ENCODE results near the gene PER3. TPM values are rescaled to one million over a fixed set of nuclear protein-coding genes. Genes with fewer than 3 reads are reported as not detected.

Gene PER3
- total RNA-seq, 2 donors from 2014 or later = 1.6 to 3.7 TPM

GRCh38 chr1:7827126-7827955, 43.2 kb downstream of the PER3 start:
- Mint-ChIP-seq H3K9me3 (no peaks in the 10 kb centered on the region), H3K4me1 (ENCODE audit: low read depth in 2 of 2) (peaks cover 0 to 5% of the 10 kb centered on the region in 2 donors), H3K36me3 (peaks cover 4% of the 10 kb centered on the region), H3K27ac (peak overlapping the region; percentile 61 to 88), H3K4me3 (peak overlapping the region; percentile 71), H3K27me3 (no peaks in the 10 kb centered on the region)
- ATAC-seq = peak; percentile 20 to 81
- peak; percentile 59 for DNase-seq (ENCODE audit: low spot score)

DNA sequence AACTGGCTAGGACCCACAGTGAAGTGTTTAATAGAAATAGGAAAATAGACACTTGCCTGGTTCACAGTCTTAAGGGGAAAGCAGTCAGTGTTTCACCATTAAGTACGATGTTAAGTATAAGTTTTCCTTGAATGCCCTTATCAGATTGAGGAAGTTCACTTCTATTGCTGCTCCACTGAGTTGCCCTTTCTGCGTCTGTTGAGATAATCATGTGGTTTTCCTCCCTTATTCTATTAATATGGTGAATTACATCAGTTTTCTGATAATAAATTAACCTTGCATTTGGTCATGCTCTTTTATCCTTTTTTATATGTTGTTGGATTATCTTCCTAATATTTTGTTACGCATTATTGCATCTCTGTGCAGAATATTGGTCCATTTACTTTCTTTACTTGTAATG, 47.4 kb downstream of the PER3 start:
- ATAC-seq = no peak

GRCh38 chr1:7833035-7833434, 48.9 kb downstream of the PER3 start:
- Mint-ChIP-seq H3K4me1 (ENCODE audit: low read depth in 2 of 2) (peaks cover 0 to 5% of the 10 kb centered on the region in 2 donors), H3K27ac (no peak overlapping the region), H3K4me3 (no peak overlapping the region), H3K36me3 (peaks cover 7% of the 10 kb centered on the region), H3K27me3 (no peaks in the 10 kb centered on the region), H3K9me3 (peaks cover 3% of the 10 kb centered on the region)
- DNase-seq (ENCODE audit: low spot score) = no peak
- no peak for ATAC-seq

More for the DNA sequence above, 47.4 kb downstream of the PER3 start:
- peaks cover 4% of the 10 kb centered on the region for H3K36me3 Mint-ChIP-seq
- H3K4me1 Mint-ChIP-seq (ENCODE audit: low read depth in 2 of 2) = peaks cover 0 to 5% of the 10 kb centered on the region in 2 donors
- no peaks in the 10 kb centered on the region for H3K9me3 Mint-ChIP-seq
- no peaks in the 10 kb centered on the region for H3K27me3 Mint-ChIP-seq
- DNase-seq (ENCODE audit: low spot score) = no peak
- no peak overlapping the region for H3K27ac Mint-ChIP-seq
- no peak overlapping the region for H3K4me3 Mint-ChIP-seq

DNA sequence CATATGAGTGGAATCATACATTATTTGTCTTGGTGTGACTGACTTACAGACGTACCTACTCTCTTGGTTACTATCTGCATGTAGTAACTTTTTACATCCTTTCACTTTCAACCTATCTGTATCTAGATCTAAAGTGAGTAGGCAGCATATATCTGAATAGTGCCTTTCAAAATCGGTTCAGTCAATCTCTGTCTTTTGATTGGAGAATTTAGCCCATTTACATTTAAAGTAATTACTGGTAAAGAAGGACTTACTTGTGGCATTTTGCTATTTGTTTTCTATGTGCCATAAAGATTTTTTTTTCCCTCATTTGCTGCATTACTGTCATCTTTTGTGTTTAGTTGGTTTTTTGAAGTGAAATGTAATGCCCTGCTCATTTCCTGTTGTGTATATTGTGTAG, 54.6 kb downstream of the PER3 start:
- peaks cover 9% of the 10 kb centered on the region for H3K9me3 Mint-ChIP-seq
- H3K4me3 Mint-ChIP-seq = no peak overlapping the region
- peaks cover 18 to 22% of the 10 kb centered on the region in 2 donors for H3K4me1 Mint-ChIP-seq (ENCODE audit: low read depth in 2 of 2)
- no peak overlapping the region for H3K27ac Mint-ChIP-seq
- DNase-seq (ENCODE audit: low spot score) (no peak), ATAC-seq (no peak)
- H3K36me3 Mint-ChIP-seq = peaks cover 24% of the 10 kb centered on the region
- H3K27me3 Mint-ChIP-seq = no peaks in the 10 kb centered on the region

DNA sequence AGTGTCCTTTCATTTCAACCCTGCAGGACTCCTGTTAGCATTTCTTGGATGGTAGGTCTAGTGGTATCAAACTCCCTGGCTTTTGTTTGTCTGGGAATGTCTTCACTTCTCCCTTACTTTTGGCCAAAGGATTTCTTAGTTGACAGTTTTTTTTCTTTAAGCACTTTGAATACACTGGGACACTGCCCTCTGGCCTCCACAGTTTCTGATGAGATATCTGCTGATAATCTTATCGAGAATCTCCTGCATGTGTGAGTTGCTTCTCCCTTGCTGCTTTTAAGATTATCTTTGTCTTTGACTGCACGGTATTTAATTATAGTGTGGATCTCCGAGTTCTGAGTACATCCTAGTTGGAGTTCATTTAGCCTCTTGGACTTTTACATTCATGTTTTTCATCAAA, 55.4 kb downstream of the PER3 start:
- Mint-ChIP-seq H3K4me1 (ENCODE audit: low read depth in 2 of 2) (peaks cover 18 to 22% of the 10 kb centered on the region in 2 donors), H3K27ac (no peak overlapping the region), H3K36me3 (peaks cover 24% of the 10 kb centered on the region), H3K9me3 (peaks cover 9% of the 10 kb centered on the region), H3K4me3 (no peak overlapping the region), H3K27me3 (no peaks in the 10 kb centered on the region)
- DNase-seq (ENCODE audit: low spot score) (no peak), ATAC-seq (no peak)

- peak overlapping the region in 1 of 2 donors; percentile 78 for H3K27ac Mint-ChIP-seq
- H3K27me3 Mint-ChIP-seq = no peaks in the 10 kb centered on the region
- peak overlapping the region; percentile 20 for H3K4me3 Mint-ChIP-seq
- H3K36me3 Mint-ChIP-seq = peaks cover 21% of the 10 kb centered on the region
- DNase-seq (ENCODE audit: low spot score) (peak; percentile 74), ATAC-seq (peak; percentile 85 to 90)
- H3K9me3 Mint-ChIP-seq = peaks cover 7% of the 10 kb centered on the region
- peaks cover 18 to 22% of the 10 kb centered on the region in 2 donors for H3K4me1 Mint-ChIP-seq (ENCODE audit: low read depth in 2 of 2)
These were observed 58.4 kb downstream of the PER3 start for GRCh38 chr1:7842517-7842916.

DNA sequence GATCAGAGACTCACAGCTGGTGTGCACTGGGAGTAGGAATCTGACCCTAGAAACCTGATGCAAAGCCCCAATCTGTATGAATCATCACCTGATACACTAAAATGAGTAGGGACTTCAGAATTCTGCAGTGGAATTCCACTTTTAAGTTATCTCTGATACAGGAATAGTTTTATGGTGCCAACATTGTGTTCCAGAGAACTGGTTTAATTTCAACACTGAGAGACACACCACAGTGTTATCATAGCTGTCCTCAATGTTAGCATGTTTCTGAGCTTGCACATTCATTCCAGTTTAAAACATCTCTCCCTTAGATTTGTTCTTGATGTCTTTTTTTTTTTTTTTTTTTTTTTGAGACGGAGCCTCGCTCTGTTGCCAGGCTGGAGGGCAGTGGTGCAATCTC, 61.7 kb downstream of the PER3 start:
- Mint-ChIP-seq H3K9me3 (no peaks in the 10 kb centered on the region), H3K4me3 (no peak overlapping the region)
- ATAC-seq = no peak

GRCh38 chr1:7846656-7847055, 62.6 kb downstream of the PER3 start:
- DNase-seq (ENCODE audit: low spot score) (no peak), ATAC-seq (no peak)
- Mint-ChIP-seq H3K4me3 (no peak overlapping the region), H3K9me3 (no peaks in the 10 kb centered on the region), H3K36me3 (no peaks in the 10 kb centered on the region), H3K27me3 (no peaks in the 10 kb centered on the region), H3K27ac (peak overlapping the region in 1 of 2 donors; percentile 47), H3K4me1 (ENCODE audit: low read depth in 2 of 2) (peaks cover 17 to 18% of the 10 kb centered on the region in 2 donors)

More for the DNA sequence above, 61.7 kb downstream of the PER3 start:
- Mint-ChIP-seq H3K36me3 (no peaks in the 10 kb centered on the region), H3K4me1 (ENCODE audit: low read depth in 2 of 2) (peaks cover 18 to 22% of the 10 kb centered on the region in 2 donors), H3K27ac (no peak overlapping the region), H3K27me3 (no peaks in the 10 kb centered on the region)
- DNase-seq (ENCODE audit: low spot score) = no peak

DNA sequence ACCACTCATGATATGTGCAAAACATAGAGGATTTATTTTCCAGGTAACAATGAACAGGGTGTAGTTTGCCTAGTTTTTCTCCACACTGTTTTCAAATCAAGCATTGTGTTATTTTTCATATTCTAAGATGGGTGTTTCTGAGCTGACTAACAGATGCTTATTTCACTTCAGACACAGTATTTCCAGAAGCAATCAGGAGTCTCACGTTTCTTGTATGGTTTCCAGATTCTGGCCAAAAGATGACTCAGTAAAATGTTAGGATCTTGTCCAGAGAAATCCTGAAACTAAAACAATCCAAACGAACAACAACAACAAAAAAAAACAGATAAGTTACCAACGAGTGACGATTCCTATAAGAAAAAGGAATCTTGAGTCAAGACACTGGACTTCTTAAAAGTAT, 63.5 kb downstream of the PER3 start:
- DNase-seq (ENCODE audit: low spot score) (no peak), ATAC-seq (no peak)
- Mint-ChIP-seq H3K27ac (no peak overlapping the region), H3K4me1 (ENCODE audit: low read depth in 2 of 2) (peaks cover 10 to 11% of the 10 kb centered on the region in 2 donors), H3K27me3 (no peaks in the 10 kb centered on the region), H3K4me3 (no peak overlapping the region), H3K9me3 (no peaks in the 10 kb centered on the region), H3K36me3 (no peaks in the 10 kb centered on the region)

GRCh38 chr1:7850786-7851185, 66.7 kb downstream of the PER3 start:
- Mint-ChIP-seq H3K27me3 (no peaks in the 10 kb centered on the region), H3K27ac (no peak overlapping the region), H3K4me1 (ENCODE audit: low read depth in 2 of 2) (peaks cover 0 to 3% of the 10 kb centered on the region in 2 donors), H3K36me3 (no peaks in the 10 kb centered on the region), H3K4me3 (no peak overlapping the region), H3K9me3 (no peaks in the 10 kb centered on the region)
- DNase-seq (ENCODE audit: low spot score) (no peak), ATAC-seq (no peak)

DNA sequence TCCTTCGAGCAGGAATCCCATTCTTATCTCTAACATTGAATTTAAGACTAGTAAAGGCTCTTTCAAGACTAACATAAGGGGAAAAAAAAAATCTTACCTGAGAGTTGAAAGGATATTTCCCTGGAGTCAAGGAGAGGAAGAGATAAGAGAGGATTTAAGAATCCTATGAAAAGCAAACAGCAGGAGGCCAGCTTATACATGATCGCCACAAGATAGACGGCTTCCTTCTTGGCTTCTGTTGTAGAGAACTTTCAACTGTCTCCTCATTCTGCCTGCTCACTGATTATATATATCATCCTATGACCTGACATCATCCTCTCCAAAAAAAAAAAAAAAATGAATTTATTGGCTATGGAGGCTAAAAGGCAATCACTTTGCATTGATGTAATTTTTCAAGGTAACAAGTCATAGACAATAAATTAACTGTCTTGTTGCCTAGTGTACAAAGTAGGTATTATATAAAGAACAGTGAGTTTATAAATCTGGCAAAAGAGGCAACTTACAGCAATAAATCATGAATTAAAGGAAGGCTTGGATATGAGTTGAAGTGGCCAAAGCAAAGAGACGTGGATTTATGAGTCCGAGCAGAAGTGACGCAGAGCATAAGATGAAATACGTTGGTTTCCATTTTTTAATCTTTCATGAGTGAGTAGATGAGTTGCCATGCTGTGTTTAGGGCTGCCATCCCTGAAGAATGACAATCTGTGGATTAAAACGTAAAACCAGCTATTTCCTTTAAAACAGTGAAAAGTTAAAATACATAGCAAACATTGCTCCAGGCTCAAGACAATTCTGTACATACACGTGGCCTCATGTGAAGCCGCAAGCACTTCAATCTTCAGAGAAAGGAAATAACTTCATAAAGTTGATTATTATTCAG, 69.0 kb downstream of the PER3 start, which contains the start of gene UTS2:
TSS of gene UTS2 (minus strand) at position 262 of the 880 bp plus-strand sequence. CDS start at position 200, 62 bp downstream.
- no peaks in the 10 kb centered on the region for H3K36me3 Mint-ChIP-seq
- DNase-seq (ENCODE audit: low spot score) (no peak), ATAC-seq (no peak)
- H3K9me3 Mint-ChIP-seq = no peaks in the 10 kb centered on the region
- peak within 1 kb of the TSS in 1 of 2 donors; percentile 47 for H3K27ac Mint-ChIP-seq
- H3K27me3 Mint-ChIP-seq = no peaks in the 10 kb centered on the region
- no peak within 1 kb of the TSS for H3K4me3 Mint-ChIP-seq
- peaks cover 4 to 9% of the 10 kb centered on the region in 2 donors for H3K4me1 Mint-ChIP-seq (ENCODE audit: low read depth in 2 of 2)

DNA sequence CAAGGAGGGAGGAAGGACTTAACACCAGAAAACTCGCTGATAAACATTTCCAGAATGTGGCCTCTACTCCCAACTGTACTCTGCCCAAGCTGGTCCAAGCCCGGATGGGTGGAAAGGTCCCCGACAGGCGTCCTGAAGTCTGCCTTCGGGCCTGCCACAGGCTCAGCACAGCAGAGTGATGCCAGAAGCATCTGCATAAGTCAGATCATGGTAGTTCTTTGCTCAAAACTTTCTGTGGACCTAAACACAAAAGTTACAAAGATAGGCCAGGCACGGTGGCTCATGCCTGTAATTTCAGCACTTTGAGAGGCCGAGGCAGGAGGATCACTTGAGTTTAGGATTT, 69.6 kb downstream of the PER3 start:
- Mint-ChIP-seq H3K36me3 (no peaks in the 10 kb centered on the region), H3K27ac (no peak overlapping the region), H3K27me3 (no peaks in the 10 kb centered on the region), H3K4me3 (no peak overlapping the region), H3K4me1 (ENCODE audit: low read depth in 2 of 2) (peaks cover 4 to 9% of the 10 kb centered on the region in 2 donors), H3K9me3 (no peaks in the 10 kb centered on the region)
- DNase-seq (ENCODE audit: low spot score) (no peak), ATAC-seq (no peak)

GRCh38 chr1:7856345-7856744, 72.3 kb downstream of the PER3 start:
- Mint-ChIP-seq H3K4me1 (ENCODE audit: low read depth in 2 of 2) (peaks cover 4 to 8% of the 10 kb centered on the region in 2 donors), H3K4me3 (peak overlapping the region; percentile 1), H3K27ac (peak overlapping the region in 1 of 2 donors; percentile 4), H3K36me3 (no peaks in the 10 kb centered on the region), H3K27me3 (no peaks in the 10 kb centered on the region), H3K9me3 (no peaks in the 10 kb centered on the region)
- DNase-seq (ENCODE audit: low spot score) = no peak
- ATAC-seq = peak in 1 of 2 donors; percentile 48

DNA sequence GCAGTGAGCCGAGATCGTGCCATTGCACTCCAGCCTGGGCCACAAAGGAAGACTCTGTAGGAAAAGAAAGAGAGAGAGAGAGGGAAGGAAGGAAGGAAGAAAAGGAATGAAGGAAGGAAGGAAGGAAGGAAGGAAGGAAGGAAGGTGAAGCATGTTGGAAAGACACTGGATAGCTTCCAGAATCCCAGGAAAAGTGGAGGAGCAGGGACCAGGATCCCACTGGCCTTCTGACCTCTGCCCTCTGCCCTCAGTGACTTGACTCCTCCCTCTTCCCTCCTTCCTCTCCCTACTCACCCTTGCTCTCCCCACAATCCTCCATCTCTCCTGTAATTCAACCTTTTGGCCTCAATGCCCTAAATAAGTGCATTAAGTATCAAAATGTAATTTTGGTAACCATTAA, 72.9 kb downstream of the PER3 start:
- H3K9me3 Mint-ChIP-seq = no peaks in the 10 kb centered on the region
- H3K4me3 Mint-ChIP-seq = no peak overlapping the region
- peaks cover 4 to 6% of the 10 kb centered on the region in 2 donors for H3K4me1 Mint-ChIP-seq (ENCODE audit: low read depth in 2 of 2)
- no peak for ATAC-seq
- H3K27me3 Mint-ChIP-seq = no peaks in the 10 kb centered on the region
- no peak for DNase-seq (ENCODE audit: low spot score)
- H3K36me3 Mint-ChIP-seq = no peaks in the 10 kb centered on the region
- H3K27ac Mint-ChIP-seq = no peak overlapping the region
